ENCODE data around the gene FGGY.

DNA sequence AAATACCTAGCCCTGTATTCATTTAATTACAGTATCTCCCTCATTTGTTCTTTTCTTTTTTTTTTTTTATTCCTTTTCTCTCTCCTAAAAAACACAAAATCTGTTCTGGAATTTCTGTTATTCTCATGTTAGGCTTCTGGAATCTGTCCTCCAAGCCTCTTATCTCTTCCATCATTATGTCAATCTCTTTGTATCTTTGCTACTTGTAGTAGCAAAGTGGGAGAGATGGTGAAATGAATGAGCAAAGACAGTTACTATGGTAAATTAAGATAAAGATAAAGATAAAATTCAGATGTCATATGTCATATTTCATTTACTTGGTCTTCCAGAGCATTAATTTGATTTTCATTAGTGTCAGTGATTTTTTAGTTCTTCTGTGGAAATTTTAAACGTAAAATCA is 155.1 kb downstream of the FGGY start:
- TF ChIP-seq CTCF (IDR thresholded peaks at IDR 0.05), result no peak
- no peak for TF ChIP-seq POLR2A (IDR thresholded peaks at IDR 0.05)
